Prostate gland (tissue), 2 donors: ENCODE results near the gene CHRM2.

Experiments used
- POLR2A ChIP-seq: fragments of 450-650 bp; IDR thresholded peaks from one replicate; pipeline ENCODE4 v1.6.1; 2016; ENCODE audit warnings: antibody characterized with exemption, mild to moderate bottlenecking
- POLR2AphosphoS5 ChIP-seq: sonication (generic); formaldehyde crosslinking; IDR thresholded peaks from one replicate; pipeline ENCODE4 v1.6.1; 2017; ENCODE audit warnings: antibody characterized with exemption
- TF ChIP-seq, protein P1 (sequence below), 4 experiments: fragments of 200-600 bp in 2 of 4; fragments of 450-650 bp in 2 of 4; sonication (generic) in 2 of 4; IDR thresholded peaks; 1 replicate in 3 of 4; 2 replicates in 1 of 4; pipeline ENCODE4 v1.5.1; 2016 to 2019; ENCODE audit warnings: antibody characterized with exemption in 4 of 4, mild to moderate bottlenecking in 2 of 4, moderate library complexity in 2 of 4

DNA sequence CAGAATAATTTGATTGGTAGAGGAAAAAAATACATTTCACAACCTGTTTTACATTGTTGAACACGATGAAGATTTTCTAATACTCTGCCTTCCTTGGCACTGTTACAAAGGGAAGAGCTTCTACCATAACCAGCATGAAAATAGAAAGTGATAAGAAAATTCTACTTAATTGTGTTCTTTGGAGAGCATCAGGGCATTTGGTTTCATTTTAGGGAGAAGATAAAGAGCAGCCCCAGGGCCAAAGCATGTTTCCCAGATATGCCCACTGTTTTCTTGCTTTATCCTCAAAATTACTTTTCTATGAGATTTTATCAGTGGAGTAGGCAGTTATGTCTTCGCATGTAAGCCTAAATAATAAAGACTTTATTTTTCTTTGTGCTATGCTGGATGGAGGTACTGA, 9.5 kb downstream of the CHRM2 start:
- TF ChIP-seq POLR2A: no peak
- no peak for TF ChIP-seq POLR2AphosphoS5
- TF ChIP-seq, protein P1, sequence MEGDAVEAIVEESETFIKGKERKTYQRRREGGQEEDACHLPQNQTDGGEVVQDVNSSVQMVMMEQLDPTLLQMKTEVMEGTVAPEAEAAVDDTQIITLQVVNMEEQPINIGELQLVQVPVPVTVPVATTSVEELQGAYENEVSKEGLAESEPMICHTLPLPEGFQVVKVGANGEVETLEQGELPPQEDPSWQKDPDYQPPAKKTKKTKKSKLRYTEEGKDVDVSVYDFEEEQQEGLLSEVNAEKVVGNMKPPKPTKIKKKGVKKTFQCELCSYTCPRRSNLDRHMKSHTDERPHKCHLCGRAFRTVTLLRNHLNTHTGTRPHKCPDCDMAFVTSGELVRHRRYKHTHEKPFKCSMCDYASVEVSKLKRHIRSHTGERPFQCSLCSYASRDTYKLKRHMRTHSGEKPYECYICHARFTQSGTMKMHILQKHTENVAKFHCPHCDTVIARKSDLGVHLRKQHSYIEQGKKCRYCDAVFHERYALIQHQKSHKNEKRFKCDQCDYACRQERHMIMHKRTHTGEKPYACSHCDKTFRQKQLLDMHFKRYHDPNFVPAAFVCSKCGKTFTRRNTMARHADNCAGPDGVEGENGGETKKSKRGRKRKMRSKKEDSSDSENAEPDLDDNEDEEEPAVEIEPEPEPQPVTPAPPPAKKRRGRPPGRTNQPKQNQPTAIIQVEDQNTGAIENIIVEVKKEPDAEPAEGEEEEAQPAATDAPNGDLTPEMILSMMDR (IDR thresholded peaks at IDR 0.05): no peak
